Retinal pigment epithelial cell (primary cell): Measurements from ENCODE around the gene MAP3K2.

ENCODE experiments used
- DNase-seq: peaks from one replicate; pipeline ENCODE4 v3.0.0-alpha.2; 2010; ENCODE audit warnings: low read depth
- H3K4me3 ChIP-seq: 2 replicates; pipeline ENCODE4 v1.5.1; 2011; ENCODE audit warnings: mild to moderate bottlenecking, low read length, control low read depth, moderate library complexity
- TF ChIP-seq, protein P1 (sequence below): conservative IDR thresholded peaks from 2 replicates; pipeline ENCODE4 v1.5.1; 2011; ENCODE audit warnings: low read depth, low read length, control low read depth, inconsistent platforms

MAP3K2 gene

DNA sequence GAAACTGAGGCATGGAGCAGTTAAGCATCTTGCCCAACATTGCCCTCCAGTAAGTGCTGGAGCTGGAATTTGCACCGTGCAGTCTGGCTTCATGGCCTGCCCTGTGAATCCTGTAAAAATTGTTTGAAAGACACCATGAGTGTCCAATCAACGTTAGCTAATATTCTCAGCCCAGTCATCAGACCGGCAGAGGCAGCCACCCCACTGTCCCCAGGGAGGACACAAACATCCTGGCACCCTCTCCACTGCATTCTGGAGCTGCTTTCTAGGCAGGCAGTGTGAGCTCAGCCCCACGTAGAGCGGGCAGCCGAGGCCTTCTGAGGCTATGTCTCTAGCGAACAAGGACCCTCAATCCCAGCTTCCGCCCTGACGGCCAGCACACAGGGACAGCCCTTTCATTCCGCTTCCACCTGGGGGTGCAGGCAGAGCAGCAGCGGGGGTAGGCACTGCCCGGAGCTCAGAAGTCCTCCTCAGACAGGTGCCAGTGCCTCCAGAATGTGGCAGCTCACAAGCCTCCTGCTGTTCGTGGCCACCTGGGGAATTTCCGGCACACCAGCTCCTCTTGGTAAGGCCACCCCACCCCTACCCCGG lies 31.8 kb upstream of the MAP3K2 start:
- no peak overlapping the region for H3K4me3 ChIP-seq
- no peak for DNase-seq
- TF ChIP-seq, protein P1, sequence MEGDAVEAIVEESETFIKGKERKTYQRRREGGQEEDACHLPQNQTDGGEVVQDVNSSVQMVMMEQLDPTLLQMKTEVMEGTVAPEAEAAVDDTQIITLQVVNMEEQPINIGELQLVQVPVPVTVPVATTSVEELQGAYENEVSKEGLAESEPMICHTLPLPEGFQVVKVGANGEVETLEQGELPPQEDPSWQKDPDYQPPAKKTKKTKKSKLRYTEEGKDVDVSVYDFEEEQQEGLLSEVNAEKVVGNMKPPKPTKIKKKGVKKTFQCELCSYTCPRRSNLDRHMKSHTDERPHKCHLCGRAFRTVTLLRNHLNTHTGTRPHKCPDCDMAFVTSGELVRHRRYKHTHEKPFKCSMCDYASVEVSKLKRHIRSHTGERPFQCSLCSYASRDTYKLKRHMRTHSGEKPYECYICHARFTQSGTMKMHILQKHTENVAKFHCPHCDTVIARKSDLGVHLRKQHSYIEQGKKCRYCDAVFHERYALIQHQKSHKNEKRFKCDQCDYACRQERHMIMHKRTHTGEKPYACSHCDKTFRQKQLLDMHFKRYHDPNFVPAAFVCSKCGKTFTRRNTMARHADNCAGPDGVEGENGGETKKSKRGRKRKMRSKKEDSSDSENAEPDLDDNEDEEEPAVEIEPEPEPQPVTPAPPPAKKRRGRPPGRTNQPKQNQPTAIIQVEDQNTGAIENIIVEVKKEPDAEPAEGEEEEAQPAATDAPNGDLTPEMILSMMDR, result no peak

DNA sequence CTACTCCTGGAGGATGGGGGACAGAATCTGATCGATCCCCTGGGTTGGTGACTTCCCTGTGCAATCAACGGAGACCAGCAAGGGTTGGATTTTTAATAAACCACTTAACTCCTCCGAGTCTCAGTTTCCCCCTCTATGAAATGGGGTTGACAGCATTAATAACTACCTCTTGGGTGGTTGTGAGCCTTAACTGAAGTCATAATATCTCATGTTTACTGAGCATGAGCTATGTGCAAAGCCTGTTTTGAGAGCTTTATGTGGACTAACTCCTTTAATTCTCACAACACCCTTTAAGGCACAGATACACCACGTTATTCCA lies 31.3 kb upstream of the MAP3K2 start:
- H3K4me3 ChIP-seq, result no peak overlapping the region
- TF ChIP-seq, protein P1, result no peak
- DNase-seq, result no peak

DNA sequence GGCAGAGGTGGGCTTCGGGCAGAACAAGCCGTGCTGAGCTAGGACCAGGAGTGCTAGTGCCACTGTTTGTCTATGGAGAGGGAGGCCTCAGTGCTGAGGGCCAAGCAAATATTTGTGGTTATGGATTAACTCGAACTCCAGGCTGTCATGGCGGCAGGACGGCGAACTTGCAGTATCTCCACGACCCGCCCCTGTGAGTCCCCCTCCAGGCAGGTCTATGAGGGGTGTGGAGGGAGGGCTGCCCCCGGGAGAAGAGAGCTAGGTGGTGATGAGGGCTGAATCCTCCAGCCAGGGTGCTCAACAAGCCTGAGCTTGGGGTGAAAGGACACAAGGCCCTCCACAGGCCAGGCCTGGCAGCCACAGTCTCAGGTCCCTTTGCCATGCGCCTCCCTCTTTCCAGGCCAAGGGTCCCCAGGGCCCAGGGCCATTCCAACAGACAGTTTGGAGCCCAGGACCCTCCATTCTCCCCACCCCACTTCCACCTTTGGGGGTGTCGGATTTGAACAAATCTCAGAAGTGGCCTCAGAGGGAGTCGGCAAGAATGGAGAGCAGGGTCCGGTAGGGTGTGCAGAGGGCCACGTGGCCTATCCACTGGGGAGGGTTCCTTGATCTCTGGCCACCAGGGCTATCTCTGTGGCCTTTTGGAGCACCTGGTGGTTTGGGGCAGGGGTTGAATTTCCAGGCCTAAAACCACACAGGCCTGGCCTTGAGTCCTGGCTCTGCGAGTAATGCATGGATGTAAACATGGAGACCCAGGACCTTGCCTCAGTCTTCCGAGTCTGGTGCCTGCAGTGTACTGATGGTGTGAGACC lies 30.7 kb upstream of the MAP3K2 start, which contains the start of gene PROC:
PROC (plus strand) TSS at position 128 of the 812 bp plus-strand sequence. CDS start 1,516 bp downstream, outside the sequence.
- no peak for DNase-seq
- no peak within 1 kb of the TSS for H3K4me3 ChIP-seq
- TF ChIP-seq, protein P1, result no peak

DNA sequence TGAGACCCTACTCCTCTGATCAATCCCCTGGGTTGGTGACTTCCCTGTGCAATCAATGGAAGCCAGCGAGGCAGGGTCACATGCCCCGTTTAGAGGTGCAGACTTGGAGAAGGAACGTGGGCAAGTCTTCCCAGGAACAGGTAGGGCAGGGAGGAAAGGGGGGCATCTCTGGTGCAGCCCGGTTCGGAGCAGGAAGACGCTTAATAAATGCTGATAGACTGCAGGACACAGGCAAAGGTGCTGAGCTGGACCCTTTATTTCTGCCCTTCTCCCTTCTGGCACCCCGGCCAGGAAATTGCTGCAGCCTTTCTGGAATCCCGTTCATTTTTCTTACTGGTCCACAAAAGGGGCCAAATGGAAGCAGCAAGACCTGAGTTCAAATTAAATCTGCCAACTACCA lies 29.6 kb upstream of the MAP3K2 start:
- no peak for DNase-seq
- TF ChIP-seq, protein P1, result no peak
- no peak overlapping the region for H3K4me3 ChIP-seq

DNA sequence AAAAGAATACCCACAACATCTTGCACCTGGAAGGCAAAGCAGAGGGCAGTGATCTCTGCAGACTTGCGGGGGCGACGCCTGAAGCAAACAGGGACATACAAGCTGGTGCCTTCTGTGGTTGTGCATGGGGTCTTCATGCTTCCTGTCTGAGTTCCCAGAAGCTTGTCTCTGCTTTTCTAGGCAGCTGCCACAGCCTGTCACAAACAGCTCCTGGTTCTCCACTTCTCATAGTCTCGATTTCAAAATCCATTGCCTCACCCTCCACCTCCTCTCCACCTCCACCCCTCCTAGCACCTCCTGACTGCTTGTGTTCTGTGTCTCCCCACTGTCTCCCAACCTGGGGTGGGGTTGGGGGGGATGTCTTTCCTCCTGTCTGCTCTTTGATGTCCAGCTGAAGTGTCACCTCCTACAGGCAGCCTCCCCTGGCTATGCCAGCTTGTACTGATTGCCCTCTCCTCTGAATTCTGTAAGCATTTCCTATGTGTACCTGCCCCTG lies 28.8 kb upstream of the MAP3K2 start:
- TF ChIP-seq, protein P1, result no peak
- H3K4me3 ChIP-seq, result peak overlapping the region; percentile 45
- DNase-seq, result no peak

DNA sequence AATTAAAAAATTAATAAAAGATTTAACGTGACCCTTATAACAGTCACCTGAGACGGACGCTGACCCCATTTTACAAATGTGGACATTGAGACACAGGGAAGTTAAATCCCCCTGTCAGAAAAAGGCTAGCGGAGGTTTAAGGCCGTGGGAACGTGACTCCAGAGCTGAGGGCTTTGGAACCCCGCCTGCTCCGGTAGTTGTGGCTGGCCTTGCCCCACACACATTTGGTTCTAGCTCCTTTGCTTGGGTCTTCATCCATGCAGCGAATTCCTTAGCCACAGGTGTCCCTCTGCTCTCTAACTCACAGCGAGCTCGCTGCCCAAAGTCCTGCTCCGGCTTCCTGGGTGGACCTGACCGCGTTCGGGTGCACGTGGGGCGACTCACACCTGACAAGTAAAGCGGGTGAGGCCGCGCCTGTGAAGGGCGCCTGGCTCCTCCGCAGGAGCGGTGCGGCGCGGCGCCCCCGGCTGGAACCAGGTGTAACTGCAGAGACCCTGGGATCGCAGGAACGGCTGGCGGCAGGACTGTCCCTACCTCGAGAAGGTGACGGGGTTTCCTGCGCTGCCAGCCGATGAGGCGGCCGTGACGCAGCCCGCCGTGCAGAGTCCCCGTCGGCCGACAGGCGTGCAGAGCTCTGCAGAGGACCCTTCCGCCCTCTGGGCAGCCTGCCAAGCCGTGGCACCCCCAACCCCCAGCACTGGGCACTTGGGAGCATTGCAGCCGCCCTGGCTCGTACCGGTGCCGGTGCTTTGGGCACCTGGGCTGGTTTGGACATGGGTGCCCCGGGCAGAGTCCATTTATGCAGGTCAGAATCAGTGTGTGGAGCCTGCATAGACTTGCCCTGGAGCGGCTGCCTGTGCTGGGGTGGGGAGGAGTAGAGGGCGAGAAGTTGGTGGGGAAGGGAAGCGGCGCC lies 28.1 kb upstream of the MAP3K2 start:
- DNase-seq, result no peak
- TF ChIP-seq, protein P1, result peak; percentile 73
- peak overlapping the region; percentile 45 for H3K4me3 ChIP-seq
